Choroid plexus epithelial cell (primary cell): ENCODE measurements around the gene NUDCD3.

Experiments used
- DNase-seq: peaks from one replicate; pipeline ENCODE4 v3.0.0-alpha.2; 2010; ENCODE audit warnings: low read depth
- H3K4me3 ChIP-seq: 2 replicates; pipeline ENCODE4 v1.5.1; 2011; ENCODE audit warnings: low read depth, mild to moderate bottlenecking, control low read depth, low read length, moderate library complexity
- TF ChIP-seq, protein P1 (sequence below): conservative IDR thresholded peaks from 2 replicates; pipeline ENCODE4 v1.5.1; 2011; ENCODE audit warnings: low read depth, mild to moderate bottlenecking, control low read depth, inconsistent platforms, low read length, moderate library complexity

Gene NUDCD3

DNA sequence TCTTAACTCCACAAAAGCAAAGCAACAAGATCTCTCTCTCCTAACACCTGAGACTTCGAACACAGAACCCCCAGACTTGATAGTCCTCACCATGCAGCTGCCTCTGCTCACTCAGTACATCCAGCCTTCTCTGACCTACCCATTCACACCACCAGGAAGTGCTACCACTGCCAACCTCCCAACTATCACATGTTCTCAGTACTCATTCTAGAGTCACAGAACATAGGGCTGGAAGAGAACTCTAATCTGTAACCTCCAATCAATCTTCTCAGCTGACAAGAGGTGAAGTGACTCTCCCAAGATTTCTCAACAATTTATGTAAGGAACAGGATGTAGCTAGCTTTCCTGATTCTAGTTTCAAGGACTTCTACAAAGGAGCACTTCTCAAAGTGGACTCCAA lies 3.8 kb downstream of the NUDCD3 start:
- peak; percentile 31 for DNase-seq
- H3K4me3 ChIP-seq, result no peak overlapping the region
- TF ChIP-seq, protein P1, sequence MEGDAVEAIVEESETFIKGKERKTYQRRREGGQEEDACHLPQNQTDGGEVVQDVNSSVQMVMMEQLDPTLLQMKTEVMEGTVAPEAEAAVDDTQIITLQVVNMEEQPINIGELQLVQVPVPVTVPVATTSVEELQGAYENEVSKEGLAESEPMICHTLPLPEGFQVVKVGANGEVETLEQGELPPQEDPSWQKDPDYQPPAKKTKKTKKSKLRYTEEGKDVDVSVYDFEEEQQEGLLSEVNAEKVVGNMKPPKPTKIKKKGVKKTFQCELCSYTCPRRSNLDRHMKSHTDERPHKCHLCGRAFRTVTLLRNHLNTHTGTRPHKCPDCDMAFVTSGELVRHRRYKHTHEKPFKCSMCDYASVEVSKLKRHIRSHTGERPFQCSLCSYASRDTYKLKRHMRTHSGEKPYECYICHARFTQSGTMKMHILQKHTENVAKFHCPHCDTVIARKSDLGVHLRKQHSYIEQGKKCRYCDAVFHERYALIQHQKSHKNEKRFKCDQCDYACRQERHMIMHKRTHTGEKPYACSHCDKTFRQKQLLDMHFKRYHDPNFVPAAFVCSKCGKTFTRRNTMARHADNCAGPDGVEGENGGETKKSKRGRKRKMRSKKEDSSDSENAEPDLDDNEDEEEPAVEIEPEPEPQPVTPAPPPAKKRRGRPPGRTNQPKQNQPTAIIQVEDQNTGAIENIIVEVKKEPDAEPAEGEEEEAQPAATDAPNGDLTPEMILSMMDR, result no peak

DNA sequence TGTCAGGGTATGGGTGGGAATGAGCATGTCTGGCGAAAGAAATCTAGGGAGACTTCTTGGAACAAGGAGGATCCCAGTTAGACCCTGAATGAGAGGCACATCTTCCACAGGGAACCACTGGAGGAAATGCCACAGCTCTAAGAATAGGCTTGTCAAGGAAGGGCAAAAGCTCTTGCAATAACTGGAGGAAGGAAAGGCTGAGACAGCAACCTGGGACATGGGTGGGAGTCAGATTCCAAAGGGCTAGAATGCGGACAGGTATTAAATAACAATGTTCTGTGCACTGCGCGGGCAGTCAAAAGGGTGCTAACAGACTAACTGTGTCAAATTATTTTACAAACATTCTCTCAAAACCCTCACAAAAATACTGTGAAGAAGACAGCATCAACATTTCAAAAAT lies 4.5 kb downstream of the NUDCD3 start:
- no peak for DNase-seq
- TF ChIP-seq, protein P1, result no peak
- H3K4me3 ChIP-seq, result no peak overlapping the region

DNA sequence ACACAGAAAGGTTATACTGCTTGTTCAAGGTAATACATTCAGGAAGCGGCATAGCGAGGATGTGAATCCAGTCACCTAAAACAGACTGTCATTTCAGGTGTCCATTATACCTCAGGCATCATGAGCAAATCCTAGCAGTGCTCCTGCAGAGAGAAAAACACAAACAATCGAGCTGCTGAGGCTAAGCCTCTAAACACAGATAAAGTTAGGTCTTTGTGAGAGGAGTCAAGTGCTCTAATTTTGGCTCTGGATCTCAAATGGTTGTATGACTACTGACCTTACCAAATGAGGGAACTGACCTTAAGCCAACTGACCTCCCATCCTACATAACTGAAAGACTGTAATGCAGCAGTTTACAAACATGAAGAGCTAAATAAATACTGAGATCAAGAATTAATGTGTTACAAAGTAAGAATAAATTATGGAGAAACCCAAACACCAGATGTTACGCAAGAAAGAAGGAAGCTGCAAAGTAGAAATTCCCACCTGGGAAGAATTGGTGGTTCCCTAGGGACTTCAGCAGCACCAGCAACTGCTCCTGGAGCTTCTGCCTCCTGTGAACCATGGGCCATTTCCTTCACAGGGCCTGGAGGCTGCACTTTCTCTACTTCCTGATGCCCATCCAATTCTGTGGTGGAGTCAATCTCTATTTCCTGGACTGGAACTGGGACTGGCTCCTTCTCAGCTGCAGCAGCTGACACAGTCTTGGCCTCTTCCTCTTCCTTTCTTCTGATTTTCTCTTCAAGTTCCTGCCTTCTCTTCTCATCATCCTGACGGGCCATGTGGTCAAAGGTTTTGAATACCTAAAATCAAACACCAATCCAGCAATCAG lies 5.8 kb downstream of the NUDCD3 start:
- TF ChIP-seq, protein P1, result no peak
- H3K4me3 ChIP-seq, result no peak overlapping the region
- no peak for DNase-seq

DNA sequence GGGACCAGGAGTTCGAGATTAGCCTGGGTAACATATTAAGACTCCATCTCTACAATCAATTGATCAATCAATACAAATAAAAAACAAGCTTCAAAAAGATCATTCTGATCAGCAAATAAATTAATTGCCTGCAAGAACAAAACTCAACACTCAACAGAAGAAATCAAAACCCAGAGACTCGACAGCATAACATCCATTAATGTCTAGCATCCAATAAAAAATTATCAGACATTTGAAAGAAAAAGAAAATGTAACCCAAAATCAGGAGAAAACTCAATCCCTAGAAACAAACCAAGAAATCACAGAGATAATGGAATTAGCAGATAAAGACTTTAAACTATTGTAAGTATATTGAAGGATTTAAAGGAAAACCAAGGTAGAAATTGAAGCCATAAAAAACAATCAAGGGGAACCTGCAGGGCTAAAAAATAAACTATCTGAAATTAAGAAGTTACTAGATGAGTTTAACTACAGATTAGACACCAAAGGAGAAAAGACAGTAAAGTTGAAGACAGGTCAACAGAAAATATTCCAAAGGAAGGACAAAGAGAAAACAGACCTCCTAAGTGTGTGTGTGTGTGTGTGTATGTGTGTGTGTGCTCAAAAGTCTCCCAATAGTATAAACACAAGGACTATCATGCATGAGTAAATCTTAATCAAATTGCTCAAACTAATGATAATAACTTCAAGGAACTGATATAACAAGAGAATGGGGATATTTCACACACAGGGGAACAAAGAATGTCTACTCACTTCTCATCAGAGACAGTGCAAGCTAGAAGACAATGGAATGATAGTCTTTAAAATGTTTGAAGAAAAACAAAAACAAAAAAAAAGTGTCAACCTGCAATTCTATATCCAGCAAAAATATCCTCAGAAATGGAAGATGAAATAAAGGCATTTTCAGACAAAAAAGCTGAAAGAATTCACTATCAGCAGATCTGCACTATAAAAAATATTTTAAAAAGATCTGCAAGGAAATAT lies 7.7 kb downstream of the NUDCD3 start:
- TF ChIP-seq, protein P1, result no peak
- DNase-seq, result no peak
- H3K4me3 ChIP-seq, result no peak overlapping the region

DNA sequence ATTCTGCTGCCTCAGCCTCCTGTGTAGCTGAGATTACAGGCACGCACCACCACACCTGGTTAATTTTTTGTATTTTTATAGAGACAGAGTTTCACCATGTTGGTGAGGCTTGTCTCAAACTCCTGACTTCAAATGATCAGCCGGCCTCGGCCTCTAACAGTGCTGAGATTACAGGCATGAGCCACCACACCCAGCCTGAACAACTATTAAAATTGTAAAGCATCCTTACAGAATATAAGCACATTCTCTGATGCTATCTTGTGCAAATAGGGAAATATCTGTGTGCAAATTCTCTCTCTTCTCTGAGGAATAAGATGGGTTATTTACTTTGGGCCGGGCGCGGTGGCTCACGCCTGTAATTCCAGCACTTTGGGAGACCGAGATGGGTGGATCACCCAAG lies 12.5 kb downstream of the NUDCD3 start:
- DNase-seq, result no peak
- H3K4me3 ChIP-seq, result no peak overlapping the region
- TF ChIP-seq, protein P1, result no peak

DNA sequence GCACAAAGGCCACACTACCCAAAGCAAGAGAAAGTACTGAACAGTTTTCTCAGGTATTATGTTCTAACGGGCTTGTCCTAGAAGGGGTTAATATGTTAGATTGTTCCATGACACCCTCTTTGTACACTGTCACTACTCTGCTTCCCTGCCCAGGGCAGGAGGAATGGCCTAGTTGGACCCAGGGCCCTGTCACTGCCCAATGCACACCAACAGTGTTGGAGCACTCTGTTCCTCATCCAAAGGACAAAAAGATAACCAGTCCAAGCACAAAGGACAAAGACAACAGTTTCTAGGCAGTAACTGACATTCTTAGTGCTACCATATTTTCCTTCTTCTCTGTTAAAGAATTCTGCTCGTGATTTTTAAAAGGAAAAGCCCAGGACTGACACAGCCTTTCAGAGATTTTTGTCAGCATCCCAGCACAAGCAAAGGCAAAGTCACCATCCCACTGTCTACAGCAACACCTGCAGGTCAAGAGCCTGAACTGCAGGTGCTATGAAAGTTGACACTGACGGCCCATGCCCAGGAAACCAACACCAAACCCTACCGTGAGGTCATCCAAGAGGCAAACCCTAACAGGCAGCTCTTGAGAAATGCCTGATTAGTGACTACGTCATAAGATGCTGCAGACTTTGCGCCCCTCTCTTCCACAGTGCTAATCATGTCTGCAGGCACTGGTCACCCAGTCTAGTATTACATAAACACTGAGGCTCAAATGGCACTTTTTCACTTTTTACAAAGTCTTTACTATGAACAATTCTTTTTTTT lies 13.2 kb downstream of the NUDCD3 start:
- TF ChIP-seq, protein P1, result peak; percentile 99
- H3K4me3 ChIP-seq, result no peak overlapping the region
- DNase-seq, result peak; percentile 87
